ENCODE measurements around the gene HOXC10. TPM values are rescaled to one million over a fixed set of nuclear protein-coding genes. Genes with fewer than 3 reads are reported as not detected.

The HOXC10 gene
- total RNA-seq, 1 donor from 2014 or later, result 1.8 TPM

DNA sequence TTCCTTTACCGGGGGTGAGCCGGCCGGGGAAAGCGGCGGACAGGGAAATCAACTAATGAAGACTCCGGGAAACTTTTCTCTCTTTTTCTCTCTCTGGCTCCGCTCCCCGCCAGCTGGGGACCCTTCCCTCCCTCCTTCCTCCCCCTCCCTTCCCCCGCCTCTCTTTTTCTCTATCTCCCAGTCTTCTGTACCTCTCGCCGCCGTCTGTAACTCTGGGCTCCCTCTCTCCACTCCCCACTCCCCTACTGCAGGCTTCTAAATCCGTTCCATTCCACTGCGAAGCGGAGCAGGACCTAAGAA, 18.9 kb upstream of the HOXC10 start:
- H3K27me3 Mint-ChIP-seq (ENCODE audit: low read depth), result peaks cover 100% of the 10 kb centered on the region
- TF ChIP-seq, protein P1, sequence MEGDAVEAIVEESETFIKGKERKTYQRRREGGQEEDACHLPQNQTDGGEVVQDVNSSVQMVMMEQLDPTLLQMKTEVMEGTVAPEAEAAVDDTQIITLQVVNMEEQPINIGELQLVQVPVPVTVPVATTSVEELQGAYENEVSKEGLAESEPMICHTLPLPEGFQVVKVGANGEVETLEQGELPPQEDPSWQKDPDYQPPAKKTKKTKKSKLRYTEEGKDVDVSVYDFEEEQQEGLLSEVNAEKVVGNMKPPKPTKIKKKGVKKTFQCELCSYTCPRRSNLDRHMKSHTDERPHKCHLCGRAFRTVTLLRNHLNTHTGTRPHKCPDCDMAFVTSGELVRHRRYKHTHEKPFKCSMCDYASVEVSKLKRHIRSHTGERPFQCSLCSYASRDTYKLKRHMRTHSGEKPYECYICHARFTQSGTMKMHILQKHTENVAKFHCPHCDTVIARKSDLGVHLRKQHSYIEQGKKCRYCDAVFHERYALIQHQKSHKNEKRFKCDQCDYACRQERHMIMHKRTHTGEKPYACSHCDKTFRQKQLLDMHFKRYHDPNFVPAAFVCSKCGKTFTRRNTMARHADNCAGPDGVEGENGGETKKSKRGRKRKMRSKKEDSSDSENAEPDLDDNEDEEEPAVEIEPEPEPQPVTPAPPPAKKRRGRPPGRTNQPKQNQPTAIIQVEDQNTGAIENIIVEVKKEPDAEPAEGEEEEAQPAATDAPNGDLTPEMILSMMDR (conservative IDR thresholded peaks at IDR 0.05), result no peak
- no peaks in the 10 kb centered on the region for H3K4me1 Mint-ChIP-seq
- no peak overlapping the region for H3K4me3 Mint-ChIP-seq
- no peaks in the 10 kb centered on the region for H3K9me3 Mint-ChIP-seq
- DNase-seq (ENCODE audit: low read depth, low spot score), result no peak
- H3K27ac Mint-ChIP-seq (ENCODE audit: unreplicated experiment), result no peak overlapping the region
- H3K36me3 Mint-ChIP-seq (ENCODE audit: low read depth), result no peaks in the 10 kb centered on the region

DNA sequence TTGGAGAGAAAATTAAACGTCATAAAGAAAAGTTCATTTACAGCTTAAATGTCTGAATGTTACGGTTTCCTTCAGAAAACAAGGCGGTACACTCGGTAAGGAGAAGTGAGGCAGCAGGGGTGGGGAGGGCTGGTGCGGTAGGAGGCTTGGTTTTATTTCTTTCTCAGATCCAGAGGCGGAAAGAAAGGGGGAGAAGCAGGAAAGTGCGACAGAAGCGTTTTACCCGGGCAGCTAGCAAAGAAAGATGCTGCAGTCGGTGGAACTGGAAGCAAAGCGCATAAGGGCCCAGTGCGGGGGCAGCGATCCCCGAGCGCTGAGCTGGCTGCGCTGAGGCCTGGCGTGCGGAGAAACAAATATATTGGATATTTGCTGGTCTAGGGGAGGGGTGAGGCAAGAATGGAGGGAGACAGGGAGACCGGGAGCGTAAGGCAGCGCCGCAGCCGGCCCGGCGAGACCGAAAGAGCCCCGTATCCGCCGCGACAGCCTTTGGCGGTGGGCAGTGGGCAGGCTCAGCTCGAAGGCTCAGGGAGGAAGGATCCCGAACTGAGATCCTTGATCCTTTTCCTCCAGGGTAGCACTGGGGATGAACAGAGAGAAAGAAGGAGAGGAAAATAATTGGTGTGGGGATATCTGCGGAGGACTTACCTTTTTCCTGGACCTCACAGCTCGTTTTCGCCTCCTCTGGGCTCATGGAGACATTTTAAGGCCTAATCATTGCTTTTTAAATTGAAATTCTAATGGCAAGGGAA, 18.4 kb upstream of the HOXC10 start:
- no peaks in the 10 kb centered on the region for H3K9me3 Mint-ChIP-seq
- H3K4me1 Mint-ChIP-seq, result no peaks in the 10 kb centered on the region
- H3K27me3 Mint-ChIP-seq (ENCODE audit: low read depth), result peaks cover 100% of the 10 kb centered on the region
- TF ChIP-seq, protein P1 (conservative IDR thresholded peaks at IDR 0.05), result no peak
- DNase-seq (ENCODE audit: low read depth, low spot score), result no peak
- H3K4me3 Mint-ChIP-seq, result no peak overlapping the region
- no peak overlapping the region for H3K27ac Mint-ChIP-seq (ENCODE audit: unreplicated experiment)
- no peaks in the 10 kb centered on the region for H3K36me3 Mint-ChIP-seq (ENCODE audit: low read depth)

DNA sequence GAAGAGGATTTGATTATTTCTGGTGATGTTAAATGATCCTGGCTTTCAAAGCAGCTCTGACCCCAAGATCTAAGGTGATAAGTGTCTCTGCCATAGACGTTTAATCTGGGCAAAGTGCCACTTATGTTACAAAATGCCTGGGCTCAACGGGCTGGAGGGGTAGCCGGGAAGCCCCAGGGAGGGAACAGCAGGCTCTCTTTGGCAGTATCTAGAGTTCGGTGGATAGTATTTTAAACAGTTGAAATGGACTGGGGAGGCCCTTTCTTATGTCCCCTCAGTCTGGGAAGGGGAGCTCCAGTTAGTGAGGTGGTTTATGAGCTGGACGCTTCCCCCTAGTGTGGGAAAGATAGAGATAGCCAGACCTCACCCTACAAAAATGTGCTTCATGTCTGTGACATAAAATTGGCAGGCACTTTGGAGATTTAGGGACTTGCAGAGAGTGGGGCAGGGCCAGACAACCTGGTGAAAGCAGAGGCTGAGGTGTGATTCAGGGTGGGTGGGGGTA, 17.5 kb upstream of the HOXC10 start:
- Mint-ChIP-seq H3K27me3 (ENCODE audit: low read depth) (peaks cover 100% of the 10 kb centered on the region), H3K4me1 (no peaks in the 10 kb centered on the region), H3K36me3 (ENCODE audit: low read depth) (no peaks in the 10 kb centered on the region), H3K27ac (ENCODE audit: unreplicated experiment) (no peak overlapping the region), H3K9me3 (no peaks in the 10 kb centered on the region), H3K4me3 (peak overlapping the region; percentile 11)
- TF ChIP-seq, protein P1 (conservative IDR thresholded peaks at IDR 0.05), result no peak
- no peak for DNase-seq (ENCODE audit: low read depth, low spot score)

- TF ChIP-seq, protein P1 (conservative IDR thresholded peaks at IDR 0.05), result no peak
- no peaks in the 10 kb centered on the region for H3K9me3 Mint-ChIP-seq
- no peak overlapping the region for H3K27ac Mint-ChIP-seq (ENCODE audit: unreplicated experiment)
- peaks cover 100% of the 10 kb centered on the region for H3K27me3 Mint-ChIP-seq (ENCODE audit: low read depth)
- H3K36me3 Mint-ChIP-seq (ENCODE audit: low read depth), result peaks cover 5% of the 10 kb centered on the region
- H3K4me3 Mint-ChIP-seq, result no peak overlapping the region
- H3K4me1 Mint-ChIP-seq, result no peaks in the 10 kb centered on the region
- no peak for DNase-seq (ENCODE audit: low read depth, low spot score)
Observed at GRCh38 chr12:53968214-53969127, 16.5 kb upstream of the HOXC10 start.

- TF ChIP-seq, protein P1 (conservative IDR thresholded peaks at IDR 0.05), result no peak
- Mint-ChIP-seq H3K4me3 (no peak overlapping the region), H3K27me3 (ENCODE audit: low read depth) (peaks cover 98% of the 10 kb centered on the region), H3K9me3 (no peaks in the 10 kb centered on the region), H3K36me3 (ENCODE audit: low read depth) (peaks cover 5% of the 10 kb centered on the region), H3K4me1 (no peaks in the 10 kb centered on the region), H3K27ac (ENCODE audit: unreplicated experiment) (no peak overlapping the region)
- DNase-seq (ENCODE audit: low read depth, low spot score), result no peak
Observed at GRCh38 chr12:53969588-53970259, 15.2 kb upstream of the HOXC10 start.

Measured in neural crest cell (in vitro differentiated cells).